Panc1 (cell line): ENCODE measurements around the gene PDE8B.

ENCODE experiments used
- CTCF ChIP-seq: fragments of 450-650 bp; IDR thresholded peaks from 2 replicates; pipeline ENCODE4 v1.5.1; 2017; ENCODE audit warnings: mild to moderate bottlenecking
- REST ChIP-seq, 2 experiments: IDR thresholded peaks; 2 replicates each; pipeline ENCODE4 v1.6.1; 2011 to 2012; ENCODE audit warnings: low read depth in 2 of 2, control low read depth in 1 of 2, low read length in 1 of 2, mild to moderate bottlenecking in 1 of 2, moderate library complexity in 1 of 2; ENCODE audit not compliant: insufficient read depth in 1 of 2

GRCh38 chr5:77312413-77312812 lies 101.9 kb downstream of the PDE8B start:
- TF ChIP-seq CTCF: no peak
- no peak for TF ChIP-seq REST (IDR thresholded peaks at IDR 0.05; ENCODE audit: insufficient read depth in 1 of 2, low read depth in 2 of 2, low read length in 1 of 2)
